Muscle layer of colon (tissue), 2 donors: ENCODE measurements around the gene VGLL1.

Experiments
- H3K27ac ChIP-seq: one replicate; pipeline ENCODE4 v1.7.0; 2013; ENCODE audit warnings: low read depth, mild to moderate bottlenecking, low read length, moderate library complexity
- H3K27me3 ChIP-seq, 2 donors: one replicate each; pipeline ENCODE4 v1.7.0; 2013; ENCODE audit warnings: low read length in 2 of 2, mild to moderate bottlenecking in 2 of 2; ENCODE audit not compliant: insufficient read depth in 2 of 2, control insufficient read depth in 1 of 2
- H3K36me3 ChIP-seq: one replicate; pipeline ENCODE4 v1.7.0; 2013; ENCODE audit warnings: mild to moderate bottlenecking, low read length; ENCODE audit not compliant: insufficient read depth
- H3K4me1 ChIP-seq: one replicate; pipeline ENCODE4 v1.7.0; 2013; ENCODE audit warnings: mild to moderate bottlenecking, low read length; ENCODE audit not compliant: insufficient read depth
- H3K4me3 ChIP-seq, 2 donors: one replicate each; pipeline ENCODE4 v1.7.0; 2013; ENCODE audit warnings: low read length in 2 of 2, low read depth in 1 of 2, mild to moderate bottlenecking in 1 of 2, moderate library complexity in 1 of 2
- H3K9ac ChIP-seq: one replicate; pipeline ENCODE4 v1.7.0; 2013; ENCODE audit warnings: low read length
- H3K9me3 ChIP-seq: one replicate; pipeline ENCODE4 v1.7.0; 2013; ENCODE audit warnings: mild to moderate bottlenecking, low read length
- donor health status: abdominal sarcoma.
- donor health status: Adenocarcinoma of cecum.

VGLL1 gene

DNA sequence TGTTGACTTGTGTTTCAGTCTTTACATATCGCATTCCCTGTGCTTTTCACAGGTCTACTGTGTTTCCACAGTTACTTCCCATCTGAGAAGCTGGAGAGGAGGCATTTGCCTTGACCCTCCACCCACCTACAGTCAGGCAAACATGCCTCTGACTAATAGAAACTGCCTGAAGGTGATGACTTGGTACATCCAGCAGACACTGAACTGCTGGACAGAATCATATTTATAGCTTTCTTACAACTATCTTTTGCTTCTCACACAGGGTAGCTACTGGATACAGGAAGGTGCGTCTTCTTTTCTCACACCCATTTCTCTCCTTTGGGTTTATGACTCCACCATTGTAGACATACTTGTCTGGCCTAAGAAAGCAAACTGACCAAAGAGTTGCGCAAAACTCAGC lies 58.0 kb downstream of the VGLL1 start:
- Histone ChIP-seq H3K4me3 (no peak overlapping the region), H3K4me1 (no peaks in the 10 kb centered on the region), H3K36me3 (no peaks in the 10 kb centered on the region), H3K27me3 (peaks cover 0 to 8% of the 10 kb centered on the region in 2 donors), H3K9ac (no peak overlapping the region), H3K27ac (no peak overlapping the region), H3K9me3 (peaks cover 4% of the 10 kb centered on the region)

DNA sequence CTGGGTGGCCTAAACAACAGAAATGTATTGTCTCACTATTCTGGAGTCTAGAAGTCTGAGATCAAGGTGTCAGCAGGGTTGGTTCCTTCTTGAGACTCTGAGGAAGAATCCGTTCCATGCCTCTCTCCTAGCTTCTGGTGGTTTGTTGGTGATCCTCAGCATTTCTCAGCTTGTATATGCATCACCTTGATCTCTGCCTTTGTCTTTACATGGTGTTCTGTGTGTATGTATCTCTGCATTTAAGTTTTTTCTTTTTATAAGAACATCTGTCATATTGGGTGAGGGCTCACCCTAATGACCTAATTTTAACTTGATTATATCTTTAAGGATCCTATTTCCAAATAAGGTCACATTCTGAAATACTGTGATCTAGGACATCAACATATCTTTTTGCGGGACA lies 65.3 kb downstream of the VGLL1 start:
- H3K4me1 ChIP-seq = no peaks in the 10 kb centered on the region
- H3K27ac ChIP-seq = no peak overlapping the region
- H3K9me3 ChIP-seq = peaks cover 4% of the 10 kb centered on the region
- H3K4me3 ChIP-seq = no peak overlapping the region
- H3K9ac ChIP-seq = no peak overlapping the region
- H3K36me3 ChIP-seq = no peaks in the 10 kb centered on the region
- H3K27me3 ChIP-seq = no peaks in the 10 kb centered on the region

DNA sequence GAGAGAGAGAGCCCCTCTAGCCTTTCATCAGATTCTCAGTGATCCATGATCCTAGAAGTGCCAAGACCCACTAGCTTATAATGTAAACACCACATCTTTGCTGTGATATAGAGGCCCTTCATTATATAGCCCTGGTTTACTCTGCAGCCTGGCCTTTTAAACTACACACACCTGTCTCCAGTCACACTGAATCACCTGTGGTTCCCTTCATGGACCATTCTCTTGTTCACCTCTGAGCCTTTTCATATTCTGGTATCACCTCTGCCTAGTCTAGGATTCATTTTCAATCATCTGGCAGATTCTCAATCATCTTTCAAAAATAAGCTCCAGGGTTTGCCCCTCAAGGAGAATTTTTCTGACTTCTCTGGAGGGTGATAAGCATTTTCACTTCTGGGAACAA lies 65.9 kb downstream of the VGLL1 start:
- no peaks in the 10 kb centered on the region for H3K4me1 ChIP-seq
- H3K9ac ChIP-seq = no peak overlapping the region
- H3K4me3 ChIP-seq = no peak overlapping the region
- H3K36me3 ChIP-seq = no peaks in the 10 kb centered on the region
- peaks cover 4% of the 10 kb centered on the region for H3K9me3 ChIP-seq
- H3K27ac ChIP-seq = no peak overlapping the region
- no peaks in the 10 kb centered on the region for H3K27me3 ChIP-seq

DNA sequence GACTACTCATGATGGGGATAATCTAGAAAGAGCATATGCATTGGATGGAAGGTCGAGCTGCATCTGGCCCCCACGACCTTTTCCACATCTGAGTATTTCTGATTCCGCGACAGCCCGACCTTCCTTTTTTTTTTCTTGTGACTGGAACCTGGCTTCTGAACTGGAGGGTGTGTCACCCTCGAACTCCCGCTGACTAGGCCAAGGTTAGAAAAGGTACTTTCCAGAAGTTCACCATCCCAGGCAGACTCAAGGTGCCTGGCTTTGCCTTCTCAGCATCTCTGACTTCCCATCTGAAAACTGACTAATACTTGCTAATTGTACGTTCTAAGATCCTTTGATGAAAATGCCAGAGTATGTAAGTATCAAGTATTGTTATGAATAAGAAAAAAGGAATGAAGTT lies 66.6 kb downstream of the VGLL1 start:
- Histone ChIP-seq H3K27ac (no peak overlapping the region), H3K4me1 (no peaks in the 10 kb centered on the region), H3K9ac (no peak overlapping the region)

DNA sequence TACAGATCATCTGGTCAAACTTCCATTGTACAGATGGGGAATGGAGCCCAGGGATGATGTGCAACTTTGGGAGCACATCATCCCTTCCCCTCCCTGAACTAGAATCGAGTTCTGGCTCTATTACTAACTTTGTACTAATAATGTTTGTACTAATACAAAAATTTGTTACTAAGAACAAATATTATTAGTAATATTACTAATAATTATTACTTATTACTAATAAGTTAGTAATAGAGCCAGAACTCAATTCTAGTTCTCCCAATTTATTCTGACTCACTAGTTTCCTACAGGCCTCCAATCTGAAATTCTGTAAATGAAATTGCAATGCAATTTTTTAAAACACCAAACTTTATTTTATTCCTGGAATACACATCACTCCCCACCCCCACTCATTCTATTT lies 68.0 kb downstream of the VGLL1 start:
- H3K27me3 ChIP-seq = no peaks in the 10 kb centered on the region

More for the DNA sequence above, 66.6 kb downstream of the VGLL1 start:
- Histone ChIP-seq H3K27me3 (no peaks in the 10 kb centered on the region), H3K36me3 (no peaks in the 10 kb centered on the region), H3K4me3 (no peak overlapping the region), H3K9me3 (peaks cover 4% of the 10 kb centered on the region)

More for the DNA sequence above, 68.0 kb downstream of the VGLL1 start:
- no peak overlapping the region for H3K4me3 ChIP-seq
- H3K27ac ChIP-seq = no peak overlapping the region
- no peaks in the 10 kb centered on the region for H3K4me1 ChIP-seq
- H3K9me3 ChIP-seq = no peaks in the 10 kb centered on the region
- no peaks in the 10 kb centered on the region for H3K36me3 ChIP-seq
- H3K9ac ChIP-seq = no peak overlapping the region
